CD4-positive, alpha-beta T cell treated with Interleukin-10 for 1 hour (primary cell): ENCODE data around the gene SLC5A5.
"Not testable (repeated sequence)": the region's sequence is repeated elsewhere in the genome, so short reads cannot be mapped to it uniquely, and the experiment has no call there.

Source experiments
- DNase-seq: peaks from one replicate; pipeline ENCODE4 v3.0.0-alpha.2; 2020

The SLC5A5 gene

DNA sequence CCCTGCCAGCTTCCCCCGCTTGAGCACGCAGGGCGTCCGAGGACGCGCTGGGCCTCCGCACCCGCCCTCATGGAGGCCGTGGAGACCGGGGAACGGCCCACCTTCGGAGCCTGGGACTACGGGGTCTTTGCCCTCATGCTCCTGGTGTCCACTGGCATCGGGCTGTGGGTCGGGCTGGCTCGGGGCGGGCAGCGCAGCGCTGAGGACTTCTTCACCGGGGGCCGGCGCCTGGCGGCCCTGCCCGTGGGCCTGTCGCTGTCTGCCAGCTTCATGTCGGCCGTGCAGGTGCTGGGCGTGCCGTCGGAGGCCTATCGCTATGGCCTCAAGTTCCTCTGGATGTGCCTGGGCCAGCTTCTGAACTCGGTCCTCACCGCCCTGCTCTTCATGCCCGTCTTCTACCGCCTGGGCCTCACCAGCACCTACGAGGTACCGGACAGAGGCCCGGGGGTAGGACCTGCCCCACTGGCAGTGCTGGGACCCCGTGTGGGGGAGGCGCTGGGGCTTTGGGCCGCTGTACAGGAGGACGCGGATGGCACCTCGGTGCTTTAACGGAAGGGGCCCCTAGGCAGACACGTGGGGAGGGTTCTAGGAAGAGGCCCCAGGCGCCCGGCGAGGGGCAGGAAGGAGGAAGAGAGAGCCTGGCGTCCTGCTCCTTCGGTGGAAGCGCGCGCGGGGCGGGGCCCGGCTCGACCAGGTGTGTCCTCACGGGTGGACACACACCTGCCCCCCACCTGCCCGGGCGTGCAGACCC, 681 bp downstream of the SLC5A5 start:
- DNase-seq, result peak; percentile 40

DNA sequence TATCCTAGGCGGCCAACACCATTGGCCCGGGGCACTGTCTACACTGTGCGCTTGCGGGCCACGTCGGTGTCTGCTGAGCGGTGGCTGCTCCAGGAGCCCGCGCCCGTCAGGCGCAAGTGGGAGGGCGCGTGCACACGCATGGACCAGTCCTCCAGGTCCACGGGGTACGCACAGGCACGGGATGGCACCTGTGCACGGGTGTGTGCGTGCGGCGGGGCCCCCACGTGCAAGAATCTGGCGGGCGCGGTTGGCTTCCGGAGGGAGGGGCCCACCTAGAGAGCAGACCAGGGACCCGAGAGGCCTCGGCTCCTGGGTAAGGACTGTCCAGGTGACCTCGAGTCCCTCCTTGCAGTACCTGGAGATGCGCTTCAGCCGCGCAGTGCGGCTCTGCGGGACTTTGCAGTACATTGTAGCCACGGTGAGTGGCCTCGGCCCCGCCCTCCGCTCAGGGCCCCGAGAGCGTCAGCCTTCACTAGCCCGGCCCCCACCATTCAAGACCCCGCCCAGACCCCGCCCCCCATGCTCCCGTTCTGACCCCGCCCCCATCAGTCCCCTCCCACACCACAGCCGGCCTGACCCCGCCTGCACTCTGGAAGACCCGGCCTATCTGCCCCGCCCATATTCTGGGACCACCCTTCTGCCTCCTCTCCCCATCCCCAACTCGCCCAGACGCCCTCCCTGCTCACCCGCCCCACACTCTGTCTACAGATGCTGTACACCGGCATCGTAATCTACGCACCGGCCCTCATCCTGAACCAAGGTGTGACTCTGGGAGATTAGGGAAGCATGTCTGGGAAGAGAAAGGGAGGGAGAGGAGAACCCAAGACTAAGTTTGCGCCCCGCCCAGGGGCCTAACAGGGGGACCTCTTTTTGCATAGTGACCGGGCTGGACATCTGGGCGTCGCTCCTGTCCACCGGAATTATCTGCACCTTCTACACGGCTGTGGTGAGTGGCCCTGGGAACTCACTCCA, 2.3 kb downstream of the SLC5A5 start:
- DNase-seq, result peak; percentile 70

DNA sequence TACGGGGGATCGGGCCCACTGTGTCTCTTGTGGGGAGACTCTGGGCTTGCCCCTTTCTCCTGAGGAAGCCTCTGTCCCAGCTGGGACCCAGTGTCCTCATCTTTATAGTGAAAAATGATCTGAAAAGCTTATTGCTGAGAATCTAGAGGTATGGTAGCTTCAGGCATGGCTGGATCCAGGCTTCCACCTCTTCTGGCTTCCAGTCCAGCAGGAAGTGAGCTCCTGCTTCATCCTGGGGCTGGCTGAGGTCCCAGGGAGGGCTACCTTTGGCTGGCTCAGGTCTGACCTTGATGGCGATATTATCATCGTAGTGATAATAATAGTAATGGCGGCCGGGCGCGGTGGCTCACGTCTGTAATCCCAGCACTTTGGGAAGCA, 3.0 kb downstream of the SLC5A5 start:
- DNase-seq, result no peak

GRCh38 chr19:17877696-17878095, 6.0 kb downstream of the SLC5A5 start:
- no peak for DNase-seq

DNA sequence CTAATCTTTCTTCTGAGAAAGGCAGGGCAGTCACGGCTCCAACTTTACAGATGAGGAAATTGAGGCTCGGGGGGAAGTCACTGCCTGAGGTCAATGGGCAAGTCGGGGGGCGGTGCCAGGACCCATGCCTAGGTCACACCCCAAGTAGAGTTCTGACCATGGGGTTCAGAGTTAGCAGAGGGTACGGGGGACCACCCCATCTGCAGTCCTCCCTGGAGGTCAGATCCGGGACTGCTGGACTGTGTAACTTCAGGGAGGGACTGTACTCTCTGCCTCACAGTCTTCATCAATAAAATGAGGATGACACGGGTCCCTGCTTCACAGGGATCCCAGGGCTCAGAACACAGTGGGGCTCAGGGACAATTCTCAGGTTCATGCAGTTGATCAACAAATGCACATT, 7.7 kb downstream of the SLC5A5 start:
- no peak for DNase-seq

GRCh38 chr19:17881701-17882100, 10.0 kb downstream of the SLC5A5 start:
- DNase-seq, result no peak

DNA sequence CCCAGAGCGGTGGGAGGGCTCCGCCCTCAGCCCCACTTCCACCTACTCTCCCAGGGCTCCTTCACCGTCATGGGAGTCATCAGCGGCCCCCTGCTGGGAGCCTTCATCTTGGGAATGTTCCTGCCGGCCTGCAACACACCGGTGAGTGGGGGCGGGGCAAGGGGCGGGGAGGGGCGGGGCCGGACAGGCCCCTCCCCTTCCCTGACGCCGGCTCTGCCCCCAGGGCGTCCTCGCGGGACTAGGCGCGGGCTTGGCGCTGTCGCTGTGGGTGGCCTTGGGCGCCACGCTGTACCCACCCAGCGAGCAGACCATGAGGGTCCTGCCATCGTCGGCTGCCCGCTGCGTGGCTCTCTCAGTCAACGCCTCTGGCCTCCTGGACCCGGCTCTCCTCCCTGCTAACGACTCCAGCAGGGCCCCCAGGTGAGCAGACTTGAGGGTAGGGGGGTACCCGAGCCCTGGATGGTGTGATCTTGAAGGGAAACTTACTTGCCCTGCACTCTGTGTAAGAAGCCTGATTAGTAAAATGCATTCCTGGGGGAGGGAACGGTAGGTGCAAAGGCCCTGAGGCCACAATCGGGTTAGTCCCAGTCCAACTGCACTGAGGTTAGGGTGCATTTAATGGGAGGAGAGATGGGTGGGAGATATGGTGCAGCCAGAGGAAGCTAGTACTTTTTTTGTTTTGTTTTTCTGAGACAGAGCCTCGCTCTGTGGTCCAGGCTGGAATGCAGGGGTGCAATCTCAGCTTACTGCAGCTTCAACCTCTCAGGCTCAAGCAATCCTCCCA, 12.1 kb downstream of the SLC5A5 start:
- DNase-seq, result no peak

GRCh38 chr19:17886515-17886914, 14.8 kb downstream of the SLC5A5 start:
- DNase-seq, result no peak

DNA sequence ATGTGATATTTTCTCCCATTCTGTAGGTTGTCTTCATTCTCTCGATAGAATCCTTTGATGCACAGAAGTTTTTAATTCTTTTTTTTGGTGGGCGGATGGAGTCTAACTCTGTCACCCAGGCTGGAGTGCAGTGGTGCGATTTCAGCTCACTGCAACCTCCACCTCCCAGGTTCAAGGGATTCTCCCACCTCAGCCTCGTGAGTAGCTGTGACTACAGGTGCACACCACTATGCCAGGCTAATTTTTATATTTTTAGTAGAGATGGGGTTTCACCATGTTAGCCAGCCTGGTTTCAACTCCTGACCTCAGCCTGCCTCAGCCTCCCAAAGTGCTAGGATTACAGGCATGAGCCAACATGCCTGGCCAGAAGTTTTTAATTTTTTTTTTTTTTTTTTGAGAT, 15.5 kb downstream of the SLC5A5 start:
- DNase-seq, result not testable (repeated sequence)

- no peak for DNase-seq
Measured at GRCh38 chr19:17888260-17888659, 16.5 kb downstream of the SLC5A5 start.

- DNase-seq, result no peak
Measured at GRCh38 chr19:17889609-17890214, 18.0 kb downstream of the SLC5A5 start.

- DNase-seq, result no peak
Measured at GRCh38 chr19:17893766-17894165, 22.0 kb downstream of the SLC5A5 start.

- DNase-seq, result no peak
Measured at GRCh38 chr19:17902701-17903100, 31.0 kb downstream of the SLC5A5 start.

- no peak for DNase-seq
Measured at GRCh38 chr19:17908244-17908643, 36.5 kb downstream of the SLC5A5 start.

DNA sequence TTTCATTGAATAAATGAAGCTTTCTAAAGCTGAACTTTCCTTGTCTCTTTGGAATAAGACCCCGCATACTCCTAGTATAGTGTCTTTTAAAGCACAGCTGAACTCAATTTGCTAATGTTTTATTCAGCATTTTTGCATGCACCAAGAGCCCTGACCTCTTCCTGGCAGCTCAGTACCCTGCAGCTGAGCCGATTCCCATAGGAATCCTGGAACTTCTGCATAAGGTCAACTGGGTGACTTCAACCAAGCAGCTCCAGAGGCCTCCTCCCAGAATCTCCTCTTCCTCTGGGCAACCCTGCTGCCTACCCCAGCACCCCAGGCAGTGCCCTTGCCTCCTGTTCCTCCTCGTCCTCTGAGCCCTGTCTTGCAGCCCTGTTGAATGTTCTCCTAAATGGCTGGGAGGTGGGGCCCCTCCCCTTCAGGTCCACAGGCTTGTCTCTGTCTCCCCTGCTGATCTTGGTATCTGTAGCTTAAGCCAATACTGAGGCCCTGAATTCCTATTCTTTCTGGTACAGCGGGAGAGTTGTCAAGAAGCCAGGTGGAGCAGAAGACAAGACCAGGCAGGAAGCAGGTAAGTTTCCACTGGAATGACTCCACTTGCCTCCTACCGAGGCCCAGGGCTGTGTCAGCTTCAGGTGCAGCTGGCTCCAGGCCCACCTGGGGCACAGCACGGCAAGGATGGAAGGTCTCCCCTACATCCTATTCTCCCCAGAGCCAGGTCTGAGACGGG, 37.4 kb downstream of the SLC5A5 start:
- DNase-seq, result no peak

DNA sequence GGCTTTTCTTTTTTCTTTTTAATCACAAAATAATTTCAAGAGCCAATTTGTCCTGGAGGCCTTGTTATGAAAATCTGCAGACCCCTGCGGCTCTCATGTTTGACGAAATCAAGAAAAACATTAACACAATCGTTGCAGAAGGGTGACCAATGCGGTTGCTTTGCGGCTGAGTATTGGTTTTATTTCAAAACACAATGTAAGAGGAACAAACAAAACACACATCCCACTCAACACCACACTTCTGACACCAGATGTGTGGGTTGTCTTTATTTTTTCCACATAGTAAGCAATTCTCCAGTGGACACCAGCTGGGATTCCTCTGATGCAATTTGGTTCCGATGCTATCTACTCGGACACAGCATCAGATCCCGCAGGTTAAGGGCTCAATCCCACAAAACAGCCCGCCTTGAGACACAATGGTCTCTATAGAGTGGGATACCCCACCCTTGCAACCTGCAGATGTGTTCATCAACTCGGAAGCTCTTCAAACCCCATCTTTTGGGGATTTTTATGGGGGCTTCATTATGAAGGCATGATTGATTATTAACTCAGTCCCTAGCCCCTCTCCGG, 39.1 kb downstream of the SLC5A5 start:
- DNase-seq, result no peak

- no peak for DNase-seq
Measured at GRCh38 chr19:17915940-17916593, 44.3 kb downstream of the SLC5A5 start.

GRCh38 chr19:17918151-17918550, 46.4 kb downstream of the SLC5A5 start:
- not testable (repeated sequence) for DNase-seq

- DNase-seq, result not testable (repeated sequence)
Measured at GRCh38 chr19:17919122-17919521, 47.4 kb downstream of the SLC5A5 start.

DNA sequence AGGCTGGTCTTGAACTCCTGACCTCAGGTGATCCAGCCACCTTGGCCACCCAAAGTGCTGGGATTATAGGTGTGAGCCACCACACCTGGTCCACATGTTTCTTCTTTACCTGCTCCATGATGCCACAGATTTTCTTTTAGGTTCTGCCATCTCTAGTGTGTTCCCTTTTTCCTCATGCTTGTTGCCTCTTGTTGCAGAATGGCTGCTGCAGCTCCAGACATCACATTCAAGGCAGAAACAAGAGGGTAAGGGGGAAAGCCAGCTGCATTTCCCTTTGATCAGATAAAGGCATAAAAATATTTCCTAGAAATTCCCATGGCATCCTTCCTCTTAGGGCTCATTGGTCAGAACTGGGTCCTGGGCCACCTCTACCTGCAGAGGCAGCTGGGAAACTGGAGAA, 48.8 kb downstream of the SLC5A5 start:
- no peak for DNase-seq

- no peak for DNase-seq
Measured at GRCh38 chr19:17922138-17922537, 50.4 kb downstream of the SLC5A5 start.
